Endothelial cell of umbilical vein (primary cell): ENCODE data around the gene ADH6. TPM values are rescaled to one million over a fixed set of nuclear protein-coding genes. Genes with fewer than 3 reads are reported as not detected.

Experiments
- BruUV-seq: library from RNA; stranded (reverse); fragments of 400-500 nt; replicated peaks from 2 replicates; lab custom pipeline; 2021; lab: Mats Ljungman, UMichigan
- CTCF ChIA-PET: fragments of 300-600, 350-600 bp; sonication (Branson Sonifier 250); formaldehyde crosslinking; loops from one replicate; lab custom pipeline; 2021; ENCODE audit warnings: antibody characterized with exemption, inconsistent platforms; lab: Charles Lee
- POLR2A ChIA-PET: fragments of 300-600, 350-600 bp; sonication (Branson Sonifier 250); formaldehyde crosslinking; loops from one replicate; lab custom pipeline; 2021; ENCODE audit warnings: antibody characterized with exemption, inconsistent platforms; lab: Charles Lee
- DNase-seq: peaks from one replicate; pipeline ENCODE4 v3.0.0-alpha.2; 2011; ENCODE audit warnings: low read depth, low spot score
- FAIRE-seq: peaks from 2 replicates; lab custom pipeline; 2011; peaks lifted over from hg19 to GRCh38; lab: Jason Lieb, UNC
- H2AFZ ChIP-seq: 2 replicates; pipeline ENCODE4 v1.6.0; 2012; ENCODE audit warnings: low read depth, low read length, control low read depth, inconsistent platforms
- H3K27ac ChIP-seq: 2 replicates; pipeline ENCODE4 v1.5.1; 2011; ENCODE audit warnings: low read depth, mild to moderate bottlenecking, control low read depth, low read length, moderate library complexity; ENCODE audit not compliant: insufficient read depth
- H3K27me3 ChIP-seq, 2 experiments: 2 replicates each; pipeline versions ENCODE4 v1.6.0 to v1.6.1; 2011; ENCODE audit warnings: low read length in 2 of 2, mixed read lengths in 1 of 2; ENCODE audit not compliant: control insufficient read depth in 2 of 2, insufficient read depth in 2 of 2
- H3K36me3 ChIP-seq, 2 experiments: 2 replicates in 1 of 2; 3 replicates in 1 of 2; pipeline ENCODE4 v1.5.1; 2011; ENCODE audit warnings: low read length in 2 of 2, mild to moderate bottlenecking in 1 of 2, moderate library complexity in 1 of 2; ENCODE audit not compliant: control insufficient read depth in 2 of 2, insufficient read depth in 2 of 2; ENCODE audit errors: extremely low read depth in 1 of 2
- H3K4me1 ChIP-seq: 3 replicates; pipeline ENCODE4 v1.5.1; 2011; ENCODE audit warnings: mild to moderate bottlenecking, low read length; ENCODE audit not compliant: control insufficient read depth, insufficient read depth; ENCODE audit errors: extremely low read depth
- H3K4me2 ChIP-seq: 2 replicates; pipeline ENCODE4 v1.6.1; 2011; ENCODE audit warnings: low read length, control low read depth, mixed read lengths; ENCODE audit not compliant: insufficient read depth
- H3K4me3 ChIP-seq, 3 experiments: fragments of 200-600 bp in 1 of 3; sonication (generic), shearing (Covaris generic) in 1 of 3; replicated peaks in 1 of 3; 2 replicates each; pipeline ENCODE4 v1.5.1; 2011 to 2016; ENCODE audit warnings: control low read depth in 3 of 3, low read length in 3 of 3, mild to moderate bottlenecking in 2 of 3, inconsistent platforms in 1 of 3, low read depth in 1 of 3, moderate library complexity in 1 of 3; ENCODE audit not compliant: insufficient read depth in 1 of 3
- H3K79me2 ChIP-seq: 2 replicates; pipeline ENCODE4 v1.6.0; 2012; ENCODE audit warnings: low read length, inconsistent platforms; ENCODE audit not compliant: control insufficient read depth, insufficient read depth
- H3K9ac ChIP-seq: replicated peaks from 2 replicates; pipeline ENCODE3; 2011; ENCODE audit warnings: low read length, control low read depth; ENCODE audit not compliant: insufficient read depth; ENCODE audit errors: extremely low read depth
- H3K9me1 ChIP-seq: replicated peaks from 3 replicates; pipeline ENCODE4 v1.6.0; 2011; ENCODE audit warnings: mild to moderate bottlenecking, low read length; ENCODE audit not compliant: control insufficient read depth, insufficient read depth; ENCODE audit errors: extremely low read depth
- H3K9me3 ChIP-seq: replicated peaks from 2 replicates; pipeline ENCODE4 v1.5.1; 2012; ENCODE audit warnings: low read length, inconsistent platforms; ENCODE audit not compliant: control insufficient read depth, insufficient read depth
- H4K20me1 ChIP-seq: replicated peaks from 2 replicates; pipeline ENCODE3; 2011; ENCODE audit warnings: mild to moderate bottlenecking, low read length; ENCODE audit not compliant: control insufficient read depth, insufficient read depth; ENCODE audit errors: extremely low read depth
- CTCF ChIP-seq, 2 donors: IDR thresholded peaks; 1 replicate in 1 of 2; 2 replicates in 1 of 2; pipeline ENCODE4 v1.5.1; 2011; ENCODE audit warnings: low read length in 2 of 2, mild to moderate bottlenecking in 2 of 2, moderate library complexity in 2 of 2, control low read depth in 1 of 2, inconsistent platforms in 1 of 2, low read depth in 1 of 2; ENCODE audit not compliant: insufficient read depth in 1 of 2; ENCODE audit errors: extremely low read depth in 1 of 2
- EZH2 ChIP-seq: IDR thresholded peaks from 2 replicates; pipeline ENCODE4 v1.6.1; 2012; ENCODE audit warnings: borderline replicate concordance, low read depth, mild to moderate bottlenecking, moderate library complexity, low read length, inconsistent platforms; ENCODE audit not compliant: severe bottlenecking
- FOS ChIP-seq: IDR thresholded peaks from 2 replicates; pipeline ENCODE4 v1.6.1; 2011; ENCODE audit warnings: mild to moderate bottlenecking, low read length, moderate library complexity, borderline replicate concordance; ENCODE audit not compliant: insufficient read depth
- GATA2 ChIP-seq: IDR thresholded peaks from 2 replicates; pipeline ENCODE4 v1.7.0; 2011; ENCODE audit warnings: low read depth, mild to moderate bottlenecking, moderate library complexity, mixed read lengths, low read length; ENCODE audit not compliant: insufficient read length, insufficient read depth
- JUN ChIP-seq: IDR thresholded peaks from 2 replicates; pipeline ENCODE4 v1.6.1; 2011; ENCODE audit warnings: borderline replicate concordance, low read depth; ENCODE audit not compliant: insufficient read length, insufficient read depth
- MAX ChIP-seq: IDR thresholded peaks from 2 replicates; pipeline ENCODE4 v1.6.1; 2011; ENCODE audit not compliant: insufficient read depth, insufficient read length
- MYC ChIP-seq: IDR thresholded peaks from one replicate; pipeline ENCODE4 v1.6.1; 2011; ENCODE audit warnings: mild to moderate bottlenecking, low read depth, low read length
- POLR2A ChIP-seq: IDR thresholded peaks from 2 replicates; pipeline ENCODE4 v1.6.1; 2012; ENCODE audit warnings: low read depth, mild to moderate bottlenecking, control low read depth, low read length
- POLR2AphosphoS5 ChIP-seq: IDR thresholded peaks from 2 replicates; pipeline ENCODE4 v1.6.1; 2012; ENCODE audit warnings: low read depth, mild to moderate bottlenecking, control low read depth, low read length, moderate library complexity; ENCODE audit not compliant: insufficient read depth
- dilution Hi-C: fragments of 300-500 bp; cut with MboI; formaldehyde crosslinking; loops from one replicate; pipeline ENCODE4 v1.15.0; 2019; ENCODE audit warnings: low sequenced_read_pairs; ENCODE audit not compliant: extremely low pct_ligation_motif_present
- intact Hi-C: fragments of 100-400 bp; cut with micrococcal nuclease; formaldehyde crosslinking; loops from one replicate; pipeline ENCODE4 v1.10.0; 2022
- polyA plus RNA-seq, 4 experiments: library from polyadenylated mRNA; depleted of rRNA in 3 of 4; stranded (reverse) in 3 of 4; unstranded in 1 of 4; fragments of >200 nt; gene quantifications; 2 replicates each; pipeline versions ENCODE4 v1.2.1 to v1.2.3, GENCODE V29; 2011 to 2012; ENCODE audit warnings: missing spikeins in 1 of 4
- total RNA-seq: library from RNA; stranded (reverse); gene quantifications from 2 replicates; pipeline ENCODE4 v1.2.3, GENCODE V29; 2021

Gene ADH6
- total and polyA plus RNA-seq, 2 donors (not counting 3 experiments of a cell fraction or from before 2014, with no cell fraction given) = not detected

GRCh38 chr4:99252746-99253145, 33.7 kb upstream of the ADH6 start:
- Histone ChIP-seq H3K4me1 (no peaks in the 10 kb centered on the region), H3K4me3 (no peak overlapping the region), H3K9me3 (no peaks in the 10 kb centered on the region), H4K20me1 (no peaks in the 10 kb centered on the region), H2AFZ (no peak overlapping the region), H3K79me2 (no peaks in the 10 kb centered on the region), H3K36me3 (no peaks in the 10 kb centered on the region), H3K27ac (no peak overlapping the region), H3K27me3 (no peaks in the 10 kb centered on the region), H3K9me1 (no peaks in the 10 kb centered on the region), H3K4me2 (no peak overlapping the region), H3K9ac (no peak overlapping the region)
- FAIRE-seq = no peak
- ChIA-PET CTCF (no interaction called here), POLR2A (no interaction called here)
- TF ChIP-seq FOS = no peak
- TF ChIP-seq POLR2A = no peak
- no peak for TF ChIP-seq CTCF (IDR thresholded peaks at IDR 0.05; ENCODE audit: extremely low read depth in 1 of 2, insufficient read depth in 1 of 2, low read depth in 1 of 2, low read length in 2 of 2)
- TF ChIP-seq MAX = no peak
- no peak for TF ChIP-seq POLR2AphosphoS5
- TF ChIP-seq GATA2 = no peak
- no peak for TF ChIP-seq MYC
- no peak for TF ChIP-seq EZH2
- no peak for TF ChIP-seq JUN
- dilution Hi-C loops (no loop called here), intact Hi-C loops (no loop called here)
- no peak for DNase-seq
- BruUV-seq = no TSS peak
